ENCODE measurements around the gene CYP4F3. TPM values are rescaled to one million over a fixed set of nuclear protein-coding genes. Genes with fewer than 3 reads are reported as not detected.
A peak's percentile ranks its signal among the peaks of the same experiment; 100 is the strongest.

Gene CYP4F3
- total and polyA plus RNA-seq, 2 of the 13 experiments (the other 11 are each of a cell fraction or from before 2014, with no cell fraction given) = 17.8 to 22.8 TPM

DNA sequence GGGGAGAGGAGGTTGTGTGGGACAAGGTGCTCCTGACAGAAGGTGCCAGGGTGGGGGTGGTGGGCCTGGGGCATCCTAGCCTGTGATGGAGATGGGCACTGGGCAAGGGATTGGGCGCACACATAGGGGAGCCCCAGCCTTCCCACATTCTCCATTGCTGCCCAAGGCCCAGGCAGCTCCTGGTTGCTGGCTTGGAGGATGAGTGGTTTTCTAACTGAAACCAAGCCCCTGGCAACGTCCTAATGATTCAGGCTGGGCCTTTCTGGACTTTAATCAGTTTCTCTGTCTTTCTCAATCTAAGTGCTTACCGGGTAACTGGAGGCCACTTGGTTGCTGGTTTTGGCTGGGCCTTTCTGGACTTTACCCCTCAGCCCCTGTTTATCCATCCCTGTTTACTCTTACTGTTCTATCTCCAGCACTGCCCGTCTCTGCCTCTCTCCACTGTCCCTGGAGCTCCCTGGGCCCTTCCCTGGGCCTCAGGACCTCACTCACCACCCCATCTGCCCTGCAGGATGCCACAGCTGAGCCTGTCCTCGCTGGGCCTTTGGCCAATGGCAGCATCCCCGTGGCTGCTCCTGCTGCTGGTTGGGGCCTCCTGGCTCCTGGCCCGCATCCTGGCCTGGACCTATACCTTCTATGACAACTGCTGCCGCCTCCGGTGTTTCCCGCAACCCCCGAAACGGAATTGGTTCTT is 354 bp downstream of the CYP4F3 start (continued):
- TF ChIP-seq ZFX (CRISPR knock-in tag; IDR thresholded peaks at IDR 0.05; ENCODE audit: low read depth) = peak; percentile 91
- no peak for TF ChIP-seq ELF3 (CRISPR knock-in tag; IDR thresholded peaks at IDR 0.05)
- peak; percentile 90 for TF ChIP-seq NCOR1 (IDR thresholded peaks at IDR 0.05; ENCODE audit: borderline replicate concordance, low read length)
- TF ChIP-seq JUN (CRISPR knock-in tag; IDR thresholded peaks at IDR 0.05) = no peak
- peak; percentile 63; the same call in 1 of the 2 replicates for TF ChIP-seq YEATS4 (CRISPR knock-in tag; IDR thresholded peaks at IDR 0.05; ENCODE audit: borderline replicate concordance)
- peak; percentile 57 for TF ChIP-seq POLR2G (IDR thresholded peaks at IDR 0.05; ENCODE audit: low read depth, low read length)
- TF ChIP-seq, protein P1, sequence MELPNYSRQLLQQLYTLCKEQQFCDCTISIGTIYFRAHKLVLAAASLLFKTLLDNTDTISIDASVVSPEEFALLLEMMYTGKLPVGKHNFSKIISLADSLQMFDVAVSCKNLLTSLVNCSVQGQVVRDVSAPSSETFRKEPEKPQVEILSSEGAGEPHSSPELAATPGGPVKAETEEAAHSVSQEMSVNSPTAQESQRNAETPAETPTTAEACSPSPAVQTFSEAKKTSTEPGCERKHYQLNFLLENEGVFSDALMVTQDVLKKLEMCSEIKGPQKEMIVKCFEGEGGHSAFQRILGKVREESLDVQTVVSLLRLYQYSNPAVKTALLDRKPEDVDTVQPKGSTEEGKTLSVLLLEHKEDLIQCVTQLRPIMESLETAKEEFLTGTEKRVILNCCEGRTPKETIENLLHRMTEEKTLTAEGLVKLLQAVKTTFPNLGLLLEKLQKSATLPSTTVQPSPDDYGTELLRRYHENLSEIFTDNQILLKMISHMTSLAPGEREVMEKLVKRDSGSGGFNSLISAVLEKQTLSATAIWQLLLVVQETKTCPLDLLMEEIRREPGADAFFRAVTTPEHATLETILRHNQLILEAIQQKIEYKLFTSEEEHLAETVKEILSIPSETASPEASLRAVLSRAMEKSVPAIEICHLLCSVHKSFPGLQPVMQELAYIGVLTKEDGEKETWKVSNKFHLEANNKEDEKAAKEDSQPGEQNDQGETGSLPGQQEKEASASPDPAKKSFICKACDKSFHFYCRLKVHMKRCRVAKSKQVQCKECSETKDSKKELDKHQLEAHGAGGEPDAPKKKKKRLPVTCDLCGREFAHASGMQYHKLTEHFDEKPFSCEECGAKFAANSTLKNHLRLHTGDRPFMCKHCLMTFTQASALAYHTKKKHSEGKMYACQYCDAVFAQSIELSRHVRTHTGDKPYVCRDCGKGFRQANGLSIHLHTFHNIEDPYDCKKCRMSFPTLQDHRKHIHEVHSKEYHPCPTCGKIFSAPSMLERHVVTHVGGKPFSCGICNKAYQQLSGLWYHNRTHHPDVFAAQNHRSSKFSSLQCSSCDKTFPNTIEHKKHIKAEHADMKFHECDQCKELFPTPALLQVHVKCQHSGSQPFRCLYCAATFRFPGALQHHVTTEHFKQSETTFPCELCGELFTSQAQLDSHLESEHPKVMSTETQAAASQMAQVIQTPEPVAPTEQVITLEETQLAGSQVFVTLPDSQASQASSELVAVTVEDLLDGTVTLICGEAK (IDR thresholded peaks at IDR 0.05) = no peak
- TF ChIP-seq, protein P1 (CRISPR knock-in tag; IDR thresholded peaks at IDR 0.05) = 0 out of 2 replicates have a peak, but pooled peaks have one; percentile 31

All from HepG2 (cell line).